HepG2 (cell line): ENCODE data around the gene MFN2. TPM values are rescaled to one million over a fixed set of nuclear protein-coding genes. Genes with fewer than 3 reads are reported as not detected.

Experiments used
- ELF1 ChIP-seq: sonication (generic); formaldehyde crosslinking; IDR thresholded peaks from 2 replicates; pipeline ENCODE4 v1.4.0; 2020; ENCODE audit warnings: missing genetic modification reagents
- GATA4 ChIP-seq: sonication (generic); IDR thresholded peaks from 2 replicates; pipeline ENCODE4 v1.6.1; 2016; ENCODE audit warnings: antibody characterized with exemption, low read depth, borderline replicate concordance
- JUND ChIP-seq: sonication (generic); formaldehyde crosslinking; IDR thresholded peaks from 2 replicates; pipeline ENCODE4 v1.8.0; 2022; ENCODE audit warnings: mild to moderate bottlenecking, missing genetic modification reagents
- KLF13 ChIP-seq: sonication (generic); formaldehyde crosslinking; IDR thresholded peaks from 2 replicates; pipeline ENCODE4 v1.4.0; 2020; ENCODE audit warnings: mild to moderate bottlenecking, missing genetic modification reagents
- KLF6 ChIP-seq: IDR thresholded peaks from 2 replicates; pipeline ENCODE4 v1.8.0; 2016; ENCODE audit warnings: missing biosample characterization, missing genetic modification reagents
- PCBP2 ChIP-seq: fragments of 200-400 bp; formaldehyde crosslinking; optimal IDR thresholded peaks from 2 replicates; pipeline ENCODE3; 2018; ENCODE audit warnings: low read length, low read depth; ENCODE audit not compliant: poor library complexity, severe bottlenecking
- SNAI1 ChIP-seq: sonication (generic); formaldehyde crosslinking; IDR thresholded peaks from 2 replicates; pipeline ENCODE4 v1.5.0; 2020; ENCODE audit warnings: mild to moderate bottlenecking, missing genetic modification reagents, borderline replicate concordance
- SPEN ChIP-seq: sonication (generic); formaldehyde crosslinking; IDR thresholded peaks from 2 replicates; pipeline ENCODE4 v1.5.1; 2020; ENCODE audit warnings: low read depth, mild to moderate bottlenecking, missing genetic modification reagents
- ZNF670 ChIP-seq: sonication (generic); formaldehyde crosslinking; IDR thresholded peaks from 2 replicates; pipeline ENCODE4 v1.8.0; 2022; ENCODE audit warnings: mild to moderate bottlenecking, missing genetic modification reagents, borderline replicate concordance
- polyA plus RNA-seq, 8 experiments: library from polyadenylated mRNA; depleted of rRNA in 3 of 8; stranded (reverse) in 7 of 8; unstranded in 1 of 8; fragments of >200 nt; fragmentation: Illumina TruSeq in 4 of 8; extraction: Trizol in 4 of 8; gene quantifications; 2 replicates each; pipeline versions ENCODE4 v1.2.1 to v1.2.3, GENCODE V29; 2011 to 2016; ENCODE audit warnings: low read depth in 4 of 8, missing spikeins in 1 of 8, mixed read lengths in 1 of 8; ENCODE audit not compliant: insufficient read depth in 1 of 8
- total RNA-seq, 5 experiments: library from RNA; depleted of rRNA; stranded (reverse); fragments of >200 nt; fragmentation: Illumina TruSeq; extraction: Trizol; gene quantifications; 2 replicates each; pipeline ENCODE4 v1.2.3, GENCODE V29; 2016; ENCODE audit warnings: low read depth in 1 of 5
- TF ChIP-seq, protein P1 (sequence below): sonication (generic); formaldehyde crosslinking; IDR thresholded peaks from 2 replicates; pipeline ENCODE4 v1.4.0; 2020; ENCODE audit warnings: missing genetic modification reagents
- TF ChIP-seq, protein P2 (sequence below): sonication (generic); formaldehyde crosslinking; IDR thresholded peaks from 2 replicates; pipeline ENCODE4 v1.8.1; 2023; ENCODE audit warnings: mild to moderate bottlenecking, missing genetic modification reagents
- TF ChIP-seq, protein P3 (sequence below): IDR thresholded peaks from 2 replicates; pipeline ENCODE4 v1.6.1; 2012; ENCODE audit warnings: low read length, improper control_type of control experiment
- TF ChIP-seq, protein P4 (sequence below): sonication (generic); formaldehyde crosslinking; IDR thresholded peaks from 2 replicates; pipeline ENCODE4 v1.4.0; 2020; ENCODE audit warnings: low read depth, missing genetic modification reagents
- TF ChIP-seq, protein P5 (sequence below): sonication (generic); formaldehyde crosslinking; IDR thresholded peaks from 2 replicates; pipeline ENCODE4 v1.5.1; 2020; ENCODE audit warnings: missing genetic modification reagents, mild to moderate bottlenecking, borderline replicate concordance

The MFN2 gene
- total and polyA plus RNA-seq, 2 of the 13 experiments (the other 11 are each of a cell fraction or from before 2014, with no cell fraction given) = 38.7 to 60.9 TPM

DNA sequence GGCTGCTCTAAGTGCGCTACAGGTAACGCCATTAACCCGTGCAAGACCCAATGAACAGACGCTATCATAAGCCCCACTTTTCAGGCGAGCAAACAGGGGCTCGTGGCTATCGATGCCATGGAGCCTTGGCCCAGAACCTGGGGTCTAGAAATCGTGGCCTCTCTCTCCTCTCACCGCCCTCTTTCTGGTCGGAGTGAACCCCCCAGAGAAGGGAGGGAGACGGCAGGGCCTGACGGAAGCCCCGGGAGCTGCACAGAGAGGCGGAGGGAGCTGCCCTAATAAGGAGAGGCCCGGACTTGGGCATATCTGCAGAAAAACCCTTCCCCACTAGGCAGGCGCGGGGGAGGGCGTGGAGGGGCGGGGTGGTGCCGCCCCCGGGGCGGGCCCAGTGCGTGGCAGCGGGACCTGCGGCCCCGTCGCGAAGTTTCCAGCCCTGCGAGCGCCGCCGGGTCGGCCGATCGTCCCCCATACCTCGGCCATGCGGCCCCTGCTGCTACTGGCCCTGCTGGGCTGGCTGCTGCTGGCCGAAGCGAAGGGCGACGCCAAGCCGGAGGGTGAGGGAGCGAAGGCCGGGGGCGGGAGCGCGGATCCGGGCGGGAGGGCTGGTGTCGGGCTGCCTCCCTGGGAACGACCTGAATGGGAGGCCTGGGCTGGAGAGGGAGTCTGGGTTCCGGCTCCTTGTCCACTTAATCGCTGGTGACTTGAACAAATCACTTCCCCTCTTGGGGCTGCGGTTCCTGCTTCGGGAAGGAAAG, 45.8 kb upstream of the MFN2 start, which contains the start of gene PLOD1 (continued):
- TF ChIP-seq, protein P1, sequence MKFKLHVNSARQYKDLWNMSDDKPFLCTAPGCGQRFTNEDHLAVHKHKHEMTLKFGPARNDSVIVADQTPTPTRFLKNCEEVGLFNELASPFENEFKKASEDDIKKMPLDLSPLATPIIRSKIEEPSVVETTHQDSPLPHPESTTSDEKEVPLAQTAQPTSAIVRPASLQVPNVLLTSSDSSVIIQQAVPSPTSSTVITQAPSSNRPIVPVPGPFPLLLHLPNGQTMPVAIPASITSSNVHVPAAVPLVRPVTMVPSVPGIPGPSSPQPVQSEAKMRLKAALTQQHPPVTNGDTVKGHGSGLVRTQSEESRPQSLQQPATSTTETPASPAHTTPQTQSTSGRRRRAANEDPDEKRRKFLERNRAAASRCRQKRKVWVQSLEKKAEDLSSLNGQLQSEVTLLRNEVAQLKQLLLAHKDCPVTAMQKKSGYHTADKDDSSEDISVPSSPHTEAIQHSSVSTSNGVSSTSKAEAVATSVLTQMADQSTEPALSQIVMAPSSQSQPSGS = peak; percentile 62; the same call in 1 of the 2 replicates
- TF ChIP-seq, protein P2, sequence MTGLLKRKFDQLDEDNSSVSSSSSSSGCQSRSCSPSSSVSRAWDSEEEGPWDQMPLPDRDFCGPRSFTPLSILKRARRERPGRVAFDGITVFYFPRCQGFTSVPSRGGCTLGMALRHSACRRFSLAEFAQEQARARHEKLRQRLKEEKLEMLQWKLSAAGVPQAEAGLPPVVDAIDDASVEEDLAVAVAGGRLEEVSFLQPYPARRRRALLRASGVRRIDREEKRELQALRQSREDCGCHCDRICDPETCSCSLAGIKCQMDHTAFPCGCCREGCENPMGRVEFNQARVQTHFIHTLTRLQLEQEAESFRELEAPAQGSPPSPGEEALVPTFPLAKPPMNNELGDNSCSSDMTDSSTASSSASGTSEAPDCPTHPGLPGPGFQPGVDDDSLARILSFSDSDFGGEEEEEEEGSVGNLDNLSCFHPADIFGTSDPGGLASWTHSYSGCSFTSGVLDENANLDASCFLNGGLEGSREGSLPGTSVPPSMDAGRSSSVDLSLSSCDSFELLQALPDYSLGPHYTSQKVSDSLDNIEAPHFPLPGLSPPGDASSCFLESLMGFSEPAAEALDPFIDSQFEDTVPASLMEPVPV (CRISPR knock-in tag) = peak; percentile 94
- TF ChIP-seq JUND (CRISPR knock-in tag) (0 out of 2 replicates have a peak, but pooled peaks have one; percentile 16), KLF13 (CRISPR knock-in tag) (no peak), ZNF670 (CRISPR knock-in tag) (peak; percentile 85; the same call in 1 of the 2 replicates), SPEN (peak; percentile 48; the same call in 1 of the 2 replicates), GATA4 (peak; percentile 43; the same call in 1 of the 2 replicates), SNAI1 (CRISPR knock-in tag) (no peak), PCBP2 (no peak), ELF1 (peak; percentile 8; the same call in 1 of the 2 replicates), KLF6 (peak; percentile 86)
- TF ChIP-seq, protein P3, sequence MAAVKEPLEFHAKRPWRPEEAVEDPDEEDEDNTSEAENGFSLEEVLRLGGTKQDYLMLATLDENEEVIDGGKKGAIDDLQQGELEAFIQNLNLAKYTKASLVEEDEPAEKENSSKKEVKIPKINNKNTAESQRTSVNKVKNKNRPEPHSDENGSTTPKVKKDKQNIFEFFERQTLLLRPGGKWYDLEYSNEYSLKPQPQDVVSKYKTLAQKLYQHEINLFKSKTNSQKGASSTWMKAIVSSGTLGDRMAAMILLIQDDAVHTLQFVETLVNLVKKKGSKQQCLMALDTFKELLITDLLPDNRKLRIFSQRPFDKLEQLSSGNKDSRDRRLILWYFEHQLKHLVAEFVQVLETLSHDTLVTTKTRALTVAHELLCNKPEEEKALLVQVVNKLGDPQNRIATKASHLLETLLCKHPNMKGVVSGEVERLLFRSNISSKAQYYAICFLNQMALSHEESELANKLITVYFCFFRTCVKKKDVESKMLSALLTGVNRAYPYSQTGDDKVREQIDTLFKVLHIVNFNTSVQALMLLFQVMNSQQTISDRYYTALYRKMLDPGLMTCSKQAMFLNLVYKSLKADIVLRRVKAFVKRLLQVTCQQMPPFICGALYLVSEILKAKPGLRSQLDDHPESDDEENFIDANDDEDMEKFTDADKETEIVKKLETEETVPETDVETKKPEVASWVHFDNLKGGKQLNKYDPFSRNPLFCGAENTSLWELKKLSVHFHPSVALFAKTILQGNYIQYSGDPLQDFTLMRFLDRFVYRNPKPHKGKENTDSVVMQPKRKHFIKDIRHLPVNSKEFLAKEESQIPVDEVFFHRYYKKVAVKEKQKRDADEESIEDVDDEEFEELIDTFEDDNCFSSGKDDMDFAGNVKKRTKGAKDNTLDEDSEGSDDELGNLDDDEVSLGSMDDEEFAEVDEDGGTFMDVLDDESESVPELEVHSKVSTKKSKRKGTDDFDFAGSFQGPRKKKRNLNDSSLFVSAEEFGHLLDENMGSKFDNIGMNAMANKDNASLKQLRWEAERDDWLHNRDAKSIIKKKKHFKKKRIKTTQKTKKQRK = no peak
- TF ChIP-seq, protein P4, sequence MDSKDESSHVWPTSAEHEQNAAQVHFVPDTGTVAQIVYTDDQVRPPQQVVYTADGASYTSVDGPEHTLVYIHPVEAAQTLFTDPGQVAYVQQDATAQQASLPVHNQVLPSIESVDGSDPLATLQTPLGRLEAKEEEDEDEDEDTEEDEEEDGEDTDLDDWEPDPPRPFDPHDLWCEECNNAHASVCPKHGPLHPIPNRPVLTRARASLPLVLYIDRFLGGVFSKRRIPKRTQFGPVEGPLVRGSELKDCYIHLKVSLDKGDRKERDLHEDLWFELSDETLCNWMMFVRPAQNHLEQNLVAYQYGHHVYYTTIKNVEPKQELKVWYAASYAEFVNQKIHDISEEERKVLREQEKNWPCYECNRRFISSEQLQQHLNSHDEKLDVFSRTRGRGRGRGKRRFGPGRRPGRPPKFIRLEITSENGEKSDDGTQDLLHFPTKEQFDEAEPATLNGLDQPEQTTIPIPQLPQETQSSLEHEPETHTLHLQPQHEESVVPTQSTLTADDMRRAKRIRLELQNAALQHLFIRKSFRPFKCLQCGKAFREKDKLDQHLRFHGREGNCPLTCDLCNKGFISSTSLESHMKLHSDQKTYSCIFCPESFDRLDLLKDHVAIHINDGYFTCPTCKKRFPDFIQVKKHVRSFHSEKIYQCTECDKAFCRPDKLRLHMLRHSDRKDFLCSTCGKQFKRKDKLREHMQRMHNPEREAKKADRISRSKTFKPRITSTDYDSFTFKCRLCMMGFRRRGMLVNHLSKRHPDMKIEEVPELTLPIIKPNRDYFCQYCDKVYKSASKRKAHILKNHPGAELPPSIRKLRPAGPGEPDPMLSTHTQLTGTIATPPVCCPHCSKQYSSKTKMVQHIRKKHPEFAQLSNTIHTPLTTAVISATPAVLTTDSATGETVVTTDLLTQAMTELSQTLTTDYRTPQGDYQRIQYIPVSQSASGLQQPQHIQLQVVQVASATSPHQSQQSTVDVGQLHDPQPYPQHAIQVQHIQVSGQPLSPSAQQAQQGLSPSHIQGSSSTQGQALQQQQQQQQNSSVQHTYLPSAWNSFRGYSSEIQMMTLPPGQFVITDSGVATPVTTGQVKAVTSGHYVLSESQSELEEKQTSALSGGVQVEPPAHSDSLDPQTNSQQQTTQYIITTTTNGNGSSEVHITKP (CRISPR knock-in tag) = peak; percentile 37
- TF ChIP-seq, protein P5, sequence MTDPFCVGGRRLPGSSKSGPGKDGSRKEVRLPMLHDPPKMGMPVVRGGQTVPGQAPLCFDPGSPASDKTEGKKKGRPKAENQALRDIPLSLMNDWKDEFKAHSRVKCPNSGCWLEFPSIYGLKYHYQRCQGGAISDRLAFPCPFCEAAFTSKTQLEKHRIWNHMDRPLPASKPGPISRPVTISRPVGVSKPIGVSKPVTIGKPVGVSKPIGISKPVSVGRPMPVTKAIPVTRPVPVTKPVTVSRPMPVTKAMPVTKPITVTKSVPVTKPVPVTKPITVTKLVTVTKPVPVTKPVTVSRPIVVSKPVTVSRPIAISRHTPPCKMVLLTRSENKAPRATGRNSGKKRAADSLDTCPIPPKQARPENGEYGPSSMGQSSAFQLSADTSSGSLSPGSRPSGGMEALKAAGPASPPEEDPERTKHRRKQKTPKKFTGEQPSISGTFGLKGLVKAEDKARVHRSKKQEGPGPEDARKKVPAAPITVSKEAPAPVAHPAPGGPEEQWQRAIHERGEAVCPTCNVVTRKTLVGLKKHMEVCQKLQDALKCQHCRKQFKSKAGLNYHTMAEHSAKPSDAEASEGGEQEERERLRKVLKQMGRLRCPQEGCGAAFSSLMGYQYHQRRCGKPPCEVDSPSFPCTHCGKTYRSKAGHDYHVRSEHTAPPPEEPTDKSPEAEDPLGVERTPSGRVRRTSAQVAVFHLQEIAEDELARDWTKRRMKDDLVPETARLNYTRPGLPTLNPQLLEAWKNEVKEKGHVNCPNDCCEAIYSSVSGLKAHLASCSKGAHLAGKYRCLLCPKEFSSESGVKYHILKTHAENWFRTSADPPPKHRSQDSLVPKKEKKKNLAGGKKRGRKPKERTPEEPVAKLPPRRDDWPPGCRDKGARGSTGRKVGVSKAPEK (CRISPR knock-in tag) = 0 out of 2 replicates have a peak, but pooled peaks have one; percentile 57
